Activated T-cell treated with anti-CD3 and anti-CD28 coated beads, Interleukin-2, amount 50 U/mL, for 72 hours (primary cell): Measurements from ENCODE around the gene WFDC2. TPM values are rescaled to one million over a fixed set of nuclear protein-coding genes. Genes with fewer than 3 reads are reported as not detected.

Experiments
- ATAC-seq, 2 donors: fragments of 150-1000 bp; cut with Tn5 transposase; replicated peaks in 1 of 2; 2 replicates each; pipeline ENCODE4 v1.10.0; 2021; ENCODE audit warnings: moderate library complexity in 2 of 2, mild to moderate bottlenecking in 1 of 2
- DNase-seq, 2 donors: peaks; one replicate each; pipeline ENCODE4 v3.0.0; 2021 to 2022; ENCODE audit warnings: mixed read lengths in 1 of 2
- H3K27ac Mint-ChIP-seq: one replicate; pipeline ENCODE4 v1.8.0; 2022; ENCODE audit warnings: mild to moderate bottlenecking, moderate library complexity, mixed read lengths
- H3K27me3 Mint-ChIP-seq: one replicate; pipeline ENCODE4 v1.8.0; 2022; ENCODE audit warnings: low read depth, mixed read lengths
- H3K36me3 Mint-ChIP-seq, 2 donors: one replicate each; pipeline ENCODE4 v1.8.0; 2022; ENCODE audit warnings: mixed read lengths in 2 of 2, mild to moderate bottlenecking in 1 of 2; ENCODE audit not compliant: insufficient read depth in 2 of 2
- H3K4me1 Mint-ChIP-seq: one replicate; pipeline ENCODE4 v1.8.0; 2022; ENCODE audit warnings: low read depth, mixed read lengths
- H3K4me3 Mint-ChIP-seq, 2 donors: one replicate each; pipeline ENCODE4 v1.8.0; 2022; ENCODE audit warnings: mild to moderate bottlenecking in 2 of 2, mixed read lengths in 2 of 2, moderate library complexity in 2 of 2
- H3K9me3 Mint-ChIP-seq, 2 donors: one replicate each; pipeline ENCODE4 v1.8.0; 2022; ENCODE audit warnings: mixed read lengths in 2 of 2
- total RNA-seq, 2 donors: library from RNA; stranded (reverse); gene quantifications; one replicate each; pipeline ENCODE4 v1.2.3, GENCODE V29; 2022

The WFDC2 gene
- total RNA-seq = 1 to 10 TPM; 1.2 to 1.8 TPM

DNA sequence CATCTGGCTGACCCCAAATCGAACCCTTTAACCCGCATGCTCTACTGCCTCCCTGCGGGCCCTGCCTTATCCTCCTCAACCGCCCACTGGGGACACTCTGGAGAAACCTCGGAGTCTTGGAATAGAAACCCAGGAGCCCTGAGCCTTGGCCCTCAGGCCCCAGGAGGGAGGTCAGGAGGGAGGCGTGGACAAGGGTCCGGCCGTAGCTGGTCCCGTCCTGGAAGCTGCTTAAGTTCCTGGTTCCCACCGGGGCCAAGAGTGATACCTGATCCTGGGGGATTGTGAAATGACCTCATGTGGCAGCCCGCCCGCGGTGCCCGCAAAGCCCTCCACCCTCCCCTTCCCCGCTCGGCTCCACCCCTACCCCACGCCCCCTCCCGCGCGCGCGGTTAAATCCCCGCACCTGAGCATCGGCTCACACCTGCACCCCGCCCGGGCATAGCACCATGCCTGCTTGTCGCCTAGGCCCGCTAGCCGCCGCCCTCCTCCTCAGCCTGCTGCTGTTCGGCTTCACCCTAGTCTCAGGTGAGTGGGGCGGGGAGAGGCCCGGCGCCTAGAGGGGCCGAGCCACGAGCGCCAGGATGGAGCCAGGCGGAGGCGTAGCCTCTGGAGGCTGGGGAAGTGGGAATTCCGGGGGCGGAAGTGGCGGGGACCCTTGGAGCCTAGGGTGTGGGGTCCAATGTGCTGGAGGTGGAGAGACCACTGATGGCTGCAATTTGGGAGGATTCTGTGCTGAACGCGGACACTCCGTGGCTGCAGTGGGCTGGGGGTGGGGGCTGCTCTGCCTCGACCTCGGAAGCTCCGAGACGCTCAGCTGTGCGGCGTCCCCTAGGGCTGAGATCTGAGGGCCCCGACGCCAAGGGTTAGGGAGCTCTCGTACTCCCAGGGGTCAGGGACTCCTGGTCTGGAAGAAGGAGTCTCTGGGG, at the start of gene WFDC2:
Gene WFDC2 (plus strand): TSS at position 418 of the 926 bp plus-strand sequence. CDS start 29 bp downstream, at position 447.
- no peaks in the 10 kb centered on the region for H3K9me3 Mint-ChIP-seq
- no peaks in the 10 kb centered on the region for H3K36me3 Mint-ChIP-seq
- H3K4me1 Mint-ChIP-seq = no peaks in the 10 kb centered on the region
- peak; percentile 8 to 10 for DNase-seq
- H3K27ac Mint-ChIP-seq = no peak within 1 kb of the TSS
- peak; percentile 43 for ATAC-seq
- peaks cover 16% of the 10 kb centered on the region for H3K27me3 Mint-ChIP-seq
- peak within 1 kb of the TSS; percentile 68 to 73 for H3K4me3 Mint-ChIP-seq

- no peaks in the 10 kb centered on the region for H3K27me3 Mint-ChIP-seq
- peaks cover 36% of the 10 kb centered on the region for H3K4me1 Mint-ChIP-seq
- H3K36me3 Mint-ChIP-seq = peaks cover 8 to 27% of the 10 kb centered on the region in 2 donors
- ATAC-seq (no peak), DNase-seq (no peak)
- H3K9me3 Mint-ChIP-seq = no peaks in the 10 kb centered on the region
- H3K27ac Mint-ChIP-seq = no peak overlapping the region
- H3K4me3 Mint-ChIP-seq = no peak overlapping the region
Measured at GRCh38 chr20:45420125-45420524, 49.4 kb upstream of the WFDC2 start.

DNA sequence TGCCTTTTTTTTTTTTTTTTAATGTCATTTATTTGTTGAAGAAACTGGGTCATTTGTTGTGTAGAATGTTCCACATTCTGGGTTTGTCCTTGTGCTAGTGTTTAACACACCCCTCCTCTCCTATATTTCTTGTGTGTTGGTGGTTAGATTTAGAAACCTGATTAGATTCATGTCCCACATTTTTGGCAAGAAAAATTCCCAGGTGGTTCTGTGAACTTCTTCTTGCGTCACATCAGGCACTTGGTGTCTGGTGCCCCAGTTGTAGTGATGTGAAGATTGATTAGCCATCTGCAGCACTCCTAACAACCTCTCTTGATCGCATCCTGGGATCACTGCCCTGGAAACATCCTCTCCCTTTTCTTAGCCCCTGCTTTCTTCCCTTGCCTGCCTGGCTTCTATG, 45.9 kb upstream of the WFDC2 start:
- H3K27ac Mint-ChIP-seq = peak overlapping the region; percentile 65
- H3K4me1 Mint-ChIP-seq = peaks cover 13% of the 10 kb centered on the region
- peaks cover 8 to 22% of the 10 kb centered on the region in 2 donors for H3K36me3 Mint-ChIP-seq
- ATAC-seq = no peak
- no peaks in the 10 kb centered on the region for H3K27me3 Mint-ChIP-seq
- no peak overlapping the region for H3K4me3 Mint-ChIP-seq
- no peak for DNase-seq
- H3K9me3 Mint-ChIP-seq = no peaks in the 10 kb centered on the region

GRCh38 chr20:45425561-45425960, 44.0 kb upstream of the WFDC2 start:
- no peak for DNase-seq
- H3K4me1 Mint-ChIP-seq = no peaks in the 10 kb centered on the region
- no peak for ATAC-seq
- H3K4me3 Mint-ChIP-seq = no peak overlapping the region
- peaks cover 6 to 12% of the 10 kb centered on the region in 2 donors for H3K36me3 Mint-ChIP-seq
- no peaks in the 10 kb centered on the region for H3K27me3 Mint-ChIP-seq
- no peaks in the 10 kb centered on the region for H3K9me3 Mint-ChIP-seq
- no peak overlapping the region for H3K27ac Mint-ChIP-seq

DNA sequence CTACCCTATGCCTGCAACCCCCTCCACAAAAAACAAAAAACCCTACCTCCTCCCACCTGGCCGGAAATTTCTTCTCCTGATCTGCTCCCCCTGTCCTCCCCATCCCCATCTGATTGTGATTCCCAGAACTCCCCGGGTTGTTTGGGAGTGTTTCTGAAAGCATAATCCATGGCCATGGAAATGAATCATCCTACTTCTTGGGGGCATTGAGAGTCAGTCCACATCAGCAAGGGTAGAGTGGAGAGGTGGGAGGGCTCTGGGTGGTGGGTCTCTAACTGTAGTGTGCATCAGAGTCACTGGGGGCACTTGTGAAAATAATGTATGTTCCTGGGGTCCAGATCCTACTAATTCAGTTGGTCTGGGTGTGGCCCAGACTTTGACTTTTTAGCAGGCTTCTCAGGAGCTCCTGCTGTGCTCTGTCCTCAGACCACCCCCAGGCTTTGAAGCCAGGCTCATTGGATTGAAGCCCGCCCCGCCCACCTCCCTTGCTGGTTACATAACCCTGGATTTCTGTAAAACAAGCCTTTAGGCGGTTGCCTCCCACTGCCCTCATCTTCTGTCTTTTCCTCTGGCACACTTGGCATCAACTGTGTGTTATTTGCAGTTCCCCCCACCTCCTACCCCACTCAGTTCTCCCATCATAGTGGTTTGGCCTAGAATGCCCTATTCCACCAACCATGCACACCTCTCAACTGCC, 43.1 kb upstream of the WFDC2 start:
- DNase-seq (no peak), ATAC-seq (no peak)
- Mint-ChIP-seq H3K27me3 (no peaks in the 10 kb centered on the region), H3K36me3 (peaks cover 6 to 12% of the 10 kb centered on the region in 2 donors), H3K27ac (no peak overlapping the region), H3K9me3 (no peaks in the 10 kb centered on the region), H3K4me3 (no peak overlapping the region), H3K4me1 (no peaks in the 10 kb centered on the region)

GRCh38 chr20:45427236-45428149, 42.1 kb upstream of the WFDC2 start:
- H3K4me3 Mint-ChIP-seq = no peak overlapping the region
- peaks cover 4 to 10% of the 10 kb centered on the region in 2 donors for H3K36me3 Mint-ChIP-seq
- no peaks in the 10 kb centered on the region for H3K27me3 Mint-ChIP-seq
- H3K4me1 Mint-ChIP-seq = peaks cover 6% of the 10 kb centered on the region
- no peaks in the 10 kb centered on the region for H3K9me3 Mint-ChIP-seq
- H3K27ac Mint-ChIP-seq = no peak overlapping the region
- DNase-seq = no peak
- peak in 1 of 2 donors; percentile 36 for ATAC-seq

GRCh38 chr20:45429618-45430017, 39.9 kb upstream of the WFDC2 start:
- H3K27ac Mint-ChIP-seq = no peak overlapping the region

DNA sequence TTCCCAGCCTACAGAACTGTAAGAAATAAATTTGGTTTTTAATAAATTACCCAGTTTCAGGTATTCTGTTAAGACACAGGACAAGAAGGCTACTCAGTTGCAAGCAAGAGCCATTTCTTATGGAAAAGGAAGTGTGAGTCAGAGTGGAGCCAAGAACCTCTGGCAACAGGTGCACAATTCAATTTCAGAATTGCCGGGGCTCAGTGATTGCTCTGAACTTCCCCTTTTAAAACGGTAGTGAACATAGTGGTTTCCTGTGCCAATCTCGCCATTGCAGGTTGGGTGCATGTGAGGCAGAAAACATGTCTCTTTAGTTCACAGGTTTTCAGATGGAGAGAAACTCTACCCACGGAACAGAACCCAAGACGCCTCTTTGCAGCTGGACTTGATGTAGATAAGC, 37.3 kb upstream of the WFDC2 start:
- Mint-ChIP-seq H3K4me1 (peaks cover 15% of the 10 kb centered on the region), H3K4me3 (peak overlapping the region in 1 of 2 donors; percentile 29), H3K9me3 (no peaks in the 10 kb centered on the region), H3K27me3 (no peaks in the 10 kb centered on the region), H3K27ac (no peak overlapping the region), H3K36me3 (peaks cover 2 to 6% of the 10 kb centered on the region in 2 donors)
- DNase-seq (no peak), ATAC-seq (peak in 1 of 2 donors; percentile 15)

More at GRCh38 chr20:45429618-45430017, 39.9 kb upstream of the WFDC2 start:
- no peak for DNase-seq
- H3K27me3 Mint-ChIP-seq = no peaks in the 10 kb centered on the region
- peaks cover 2 to 8% of the 10 kb centered on the region in 2 donors for H3K36me3 Mint-ChIP-seq
- ATAC-seq = no peak
- no peaks in the 10 kb centered on the region for H3K9me3 Mint-ChIP-seq
- peaks cover 10% of the 10 kb centered on the region for H3K4me1 Mint-ChIP-seq
- no peak overlapping the region for H3K4me3 Mint-ChIP-seq

- peaks cover 0 to 6% of the 10 kb centered on the region in 2 donors for H3K36me3 Mint-ChIP-seq
- no peak for DNase-seq
- no peak overlapping the region for H3K27ac Mint-ChIP-seq
- ATAC-seq = no peak
- no peak overlapping the region for H3K4me3 Mint-ChIP-seq
- H3K9me3 Mint-ChIP-seq = no peaks in the 10 kb centered on the region
- H3K27me3 Mint-ChIP-seq = no peaks in the 10 kb centered on the region
- H3K4me1 Mint-ChIP-seq = peaks cover 15% of the 10 kb centered on the region
Measured at GRCh38 chr20:45433316-45433715, 36.2 kb upstream of the WFDC2 start.

DNA sequence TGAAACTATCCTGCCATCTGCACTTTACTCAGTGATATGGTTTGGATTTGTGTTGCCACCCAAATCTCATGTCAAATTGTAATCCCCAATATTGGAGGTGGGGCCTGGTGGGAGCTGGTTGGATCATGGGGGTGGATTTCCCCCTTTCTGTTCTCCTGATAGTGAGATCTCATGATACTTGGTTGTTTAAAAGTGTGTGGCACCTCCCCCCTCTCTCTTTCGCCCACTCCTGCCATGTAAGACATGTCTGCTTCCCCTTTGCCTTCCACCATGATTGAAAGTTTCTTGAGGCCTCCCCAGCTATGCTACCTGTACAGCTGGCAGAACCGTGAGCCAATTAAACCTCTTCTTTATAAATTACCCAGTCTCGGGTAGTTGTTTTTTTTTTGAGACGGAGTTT, 35.6 kb upstream of the WFDC2 start:
- H3K27ac Mint-ChIP-seq = no peak overlapping the region
- H3K4me1 Mint-ChIP-seq = peaks cover 15% of the 10 kb centered on the region
- H3K4me3 Mint-ChIP-seq = no peak overlapping the region
- H3K27me3 Mint-ChIP-seq = no peaks in the 10 kb centered on the region
- H3K9me3 Mint-ChIP-seq = no peaks in the 10 kb centered on the region
- DNase-seq (no peak), ATAC-seq (no peak)
- H3K36me3 Mint-ChIP-seq = peaks cover 0 to 6% of the 10 kb centered on the region in 2 donors

- peaks cover 0 to 2% of the 10 kb centered on the region in 2 donors for H3K36me3 Mint-ChIP-seq
- H3K4me1 Mint-ChIP-seq = peaks cover 19% of the 10 kb centered on the region
- peak overlapping the region; percentile 46 for H3K27ac Mint-ChIP-seq
- H3K27me3 Mint-ChIP-seq = no peaks in the 10 kb centered on the region
- H3K9me3 Mint-ChIP-seq = no peaks in the 10 kb centered on the region
- H3K4me3 Mint-ChIP-seq = peak overlapping the region; percentile 80 to 84
- DNase-seq (peak; percentile 87 to 91), ATAC-seq (peak; percentile 99)
Measured at GRCh38 chr20:45436732-45437485, 32.6 kb upstream of the WFDC2 start.

GRCh38 chr20:45440424-45440823, 29.1 kb upstream of the WFDC2 start:
- Mint-ChIP-seq H3K27me3 (peaks cover 19% of the 10 kb centered on the region), H3K36me3 (no peaks in the 10 kb centered on the region), H3K4me1 (peaks cover 23% of the 10 kb centered on the region), H3K9me3 (no peaks in the 10 kb centered on the region), H3K4me3 (no peak overlapping the region), H3K27ac (no peak overlapping the region)
- no peak for ATAC-seq
- DNase-seq = no peak
